K562 (cell line): ENCODE results near the gene ZNF692. TPM values are rescaled to one million over a fixed set of nuclear protein-coding genes. Genes with fewer than 3 reads are reported as not detected.

ENCODE experiments used
- EZH2 ChIP-seq: IDR thresholded peaks from 2 replicates; pipeline ENCODE4 v1.6.1; 2012; ENCODE audit warnings: low read depth, mild to moderate bottlenecking, inconsistent platforms, low read length, borderline replicate concordance
- GTF2F1 ChIP-seq: IDR thresholded peaks from 2 replicates; pipeline ENCODE4 v1.6.1; 2011; ENCODE audit warnings: low read depth, low read length, improper control_type of control experiment
- KDM5B ChIP-seq: fragments of 200-600 bp; sonication (generic); IDR thresholded peaks from 2 replicates; pipeline ENCODE4 v1.6.1; 2012; ENCODE audit warnings: low read depth, mild to moderate bottlenecking, moderate library complexity, low read length, control low read depth, inconsistent platforms; ENCODE audit not compliant: insufficient replicate concordance
- KLF13 ChIP-seq: fragments of 450-650 bp; IDR thresholded peaks from 2 replicates; pipeline ENCODE4 v1.6.1; 2016; ENCODE audit warnings: missing genetic modification characterization, low read depth, mild to moderate bottlenecking, missing compliant biosample characterization, moderate library complexity, borderline replicate concordance
- LEF1 ChIP-seq: fragments of 450-650 bp; IDR thresholded peaks from 2 replicates; pipeline ENCODE4 v1.6.1; 2016; ENCODE audit warnings: mild to moderate bottlenecking
- MCM3 ChIP-seq: fragments of 450-650 bp; IDR thresholded peaks from 2 replicates; pipeline ENCODE4 v1.6.1; 2016
- MEF2D ChIP-seq: conservative IDR thresholded peaks from 2 replicates; pipeline ENCODE4 v1.6.1; 2016; ENCODE audit warnings: low read depth, missing genetic modification characterization, missing compliant biosample characterization
- POLR2AphosphoS5 ChIP-seq: IDR thresholded peaks from 2 replicates; pipeline ENCODE4 v1.6.1; 2011; ENCODE audit warnings: mild to moderate bottlenecking, low read depth, low read length, moderate library complexity; ENCODE audit not compliant: control insufficient read depth, insufficient read depth
- SMAD1 ChIP-seq: fragments of 150-350 bp; IDR thresholded peaks from 2 replicates; pipeline ENCODE4 v1.6.1; 2014; ENCODE audit warnings: low read length, low read depth; ENCODE audit not compliant: partially characterized antibody
- SMAD3 ChIP-seq: fragments of 450-650 bp; formaldehyde crosslinking; conservative IDR thresholded peaks from 2 replicates; pipeline ENCODE4 v1.4.0; 2020; ENCODE audit warnings: mild to moderate bottlenecking
- SMC3 ChIP-seq: conservative IDR thresholded peaks from 2 replicates; pipeline ENCODE4 v1.6.1; 2011; ENCODE audit warnings: low read depth, low read length, improper control_type of control experiment; ENCODE audit not compliant: insufficient read depth
- SP1 ChIP-seq: sonication (generic); formaldehyde crosslinking; IDR thresholded peaks from 2 replicates; pipeline ENCODE4 v1.8.1; 2022; ENCODE audit warnings: mild to moderate bottlenecking, missing genetic modification reagents
- TAF15 ChIP-seq: fragments of 200-400 bp; formaldehyde crosslinking; IDR thresholded peaks from 2 replicates; pipeline ENCODE4 v1.6.1; 2017; ENCODE audit warnings: mild to moderate bottlenecking, low read depth, low read length, moderate library complexity
- XRCC4 ChIP-seq: IDR thresholded peaks from one replicate; pipeline ENCODE4 v1.6.1; 2011; ENCODE audit not compliant: insufficient read depth, insufficient read length; ENCODE audit errors: extremely low read depth
- ZBTB8A ChIP-seq: fragments of 450-650 bp; IDR thresholded peaks from 2 replicates; pipeline ENCODE4 v1.6.1; 2018; ENCODE audit warnings: mild to moderate bottlenecking, moderate library complexity; ENCODE audit not compliant: partially characterized antibody
- ZKSCAN1 ChIP-seq: fragments of 150-350 bp; IDR thresholded peaks from 2 replicates; pipeline ENCODE4 v1.6.1; 2016; ENCODE audit warnings: low read depth, low read length
- ZNF134 ChIP-seq: fragments of 250-450 bp; sonication (Bioruptor Pico); conservative IDR thresholded peaks from 2 replicates; pipeline ENCODE4 v1.4.0; 2020
- ZNF140 ChIP-seq: fragments of 250-450 bp; sonication (Bioruptor Pico); IDR thresholded peaks from 2 replicates; pipeline ENCODE4 v1.8.0; 2021; ENCODE audit warnings: moderate library complexity, mild to moderate bottlenecking, inconsistent platforms
- polyA plus RNA-seq, 8 experiments: library from polyadenylated mRNA; depleted of rRNA in 4 of 8; stranded (reverse) in 5 of 8; unstranded in 3 of 8; fragments of >200 nt; fragmentation: Nextera tagmentation in 2 of 8; fragmentation: Illumina TruSeq in 1 of 8; extraction: Ambion mirVana in 2 of 8; extraction: Trizol in 1 of 8; gene quantifications; 2 replicates each; pipeline versions ENCODE4 v1.2.1 to v1.2.3, GENCODE V29; 2011 to 2014; ENCODE audit warnings: inconsistent platforms in 1 of 8, missing spikeins in 1 of 8
- total RNA-seq, 7 experiments: library from RNA; depleted of rRNA in 6 of 7; stranded (reverse); fragments of >200 nt in 6 of 7; fragmentation: Illumina TruSeq in 2 of 7; extraction: Trizol in 2 of 7; gene quantifications; 2 replicates each; pipeline versions ENCODE4 v1.2.1 to v1.2.3, GENCODE V29; 2011 to 2021; ENCODE audit warnings: low replicate concordance in 1 of 7
- TF ChIP-seq, protein P1 (sequence below): fragments of 450-650 bp; IDR thresholded peaks from 2 replicates; pipeline ENCODE4 v1.6.1; 2016; ENCODE audit warnings: borderline replicate concordance
- TF ChIP-seq, protein P2 (sequence below): IDR thresholded peaks from 2 replicates; pipeline ENCODE4 v1.6.1; 2016; ENCODE audit warnings: missing genetic modification characterization, missing compliant biosample characterization
- TF ChIP-seq, protein P3 (sequence below): sonication (generic); formaldehyde crosslinking; IDR thresholded peaks from 2 replicates; pipeline ENCODE4 v1.8.1; 2023; ENCODE audit warnings: mild to moderate bottlenecking, missing genetic modification reagents

The ZNF692 gene
- total and polyA plus RNA-seq, 9 of the 15 experiments (the other 6 are each of a cell fraction or from before 2014, with no cell fraction given) = 8.4 to 143 (median 55.9) TPM

DNA sequence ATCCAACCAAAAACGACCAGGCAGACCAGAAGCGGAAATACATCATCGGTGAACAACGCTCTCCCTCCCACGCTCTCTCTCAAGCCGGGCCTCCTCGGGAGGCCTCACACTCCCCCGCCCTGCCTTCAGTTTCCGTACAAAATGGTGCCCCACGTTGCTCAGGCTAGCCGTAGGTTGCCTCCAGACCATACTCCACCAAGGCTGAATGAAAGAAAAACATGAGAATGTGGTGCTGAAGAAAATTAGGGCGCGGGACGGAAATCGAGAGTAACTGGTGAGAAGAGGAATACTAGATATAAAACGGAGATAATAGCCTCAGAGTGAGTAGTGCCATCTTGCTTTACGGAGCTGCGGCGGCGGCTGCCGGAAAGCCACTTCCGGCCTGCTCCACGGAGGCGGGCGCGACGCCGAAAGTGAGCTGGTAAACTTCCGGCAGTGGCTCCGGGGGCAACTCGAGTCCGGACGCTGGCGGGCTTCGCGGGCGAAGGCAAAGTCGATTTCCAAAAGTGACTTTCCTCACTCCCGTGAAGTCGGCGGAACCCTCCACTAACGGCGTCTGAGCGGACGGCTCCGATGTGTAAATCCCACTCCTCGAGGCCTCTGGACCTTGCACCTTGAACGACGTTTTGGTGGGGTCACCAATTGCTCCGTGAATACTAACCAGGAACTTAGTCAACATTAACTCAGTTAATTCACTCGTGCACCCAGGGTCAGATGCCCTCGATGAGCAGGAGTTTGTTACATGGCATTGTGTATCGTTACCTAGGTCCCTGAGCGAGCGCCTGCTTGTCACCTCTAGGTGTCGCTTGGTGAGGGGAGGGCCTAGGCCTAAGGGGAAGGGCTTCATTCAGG lies 32.8 kb downstream of the ZNF692 start, which contains the start of gene SH3BP5L (continued):
- TF ChIP-seq ZNF134 (no peak), MCM3 (no peak), KDM5B (no peak), SMC3 (no peak; the same call in none of the 2 replicates), EZH2 (no peak), ZBTB8A (no peak), GTF2F1 (no peak), ZNF140 (no peak), SMAD3 (0 out of 2 replicates have a peak, but pooled peaks have one; percentile 67), SP1 (peak; percentile 80), POLR2AphosphoS5 (peak; percentile 72; the same call in 1 of the 2 replicates), MEF2D (peak; percentile 57; the same call in 1 of the 2 replicates), ZKSCAN1 (peak; percentile 82), SMAD1 (peak; percentile 53), LEF1 (peak; percentile 24; the same call in 1 of the 2 replicates), KLF13 (tag) (0 out of 2 replicates have a peak, but pooled peaks have one; percentile 29), XRCC4 (no peak), TAF15 (no peak)
- TF ChIP-seq, protein P1, sequence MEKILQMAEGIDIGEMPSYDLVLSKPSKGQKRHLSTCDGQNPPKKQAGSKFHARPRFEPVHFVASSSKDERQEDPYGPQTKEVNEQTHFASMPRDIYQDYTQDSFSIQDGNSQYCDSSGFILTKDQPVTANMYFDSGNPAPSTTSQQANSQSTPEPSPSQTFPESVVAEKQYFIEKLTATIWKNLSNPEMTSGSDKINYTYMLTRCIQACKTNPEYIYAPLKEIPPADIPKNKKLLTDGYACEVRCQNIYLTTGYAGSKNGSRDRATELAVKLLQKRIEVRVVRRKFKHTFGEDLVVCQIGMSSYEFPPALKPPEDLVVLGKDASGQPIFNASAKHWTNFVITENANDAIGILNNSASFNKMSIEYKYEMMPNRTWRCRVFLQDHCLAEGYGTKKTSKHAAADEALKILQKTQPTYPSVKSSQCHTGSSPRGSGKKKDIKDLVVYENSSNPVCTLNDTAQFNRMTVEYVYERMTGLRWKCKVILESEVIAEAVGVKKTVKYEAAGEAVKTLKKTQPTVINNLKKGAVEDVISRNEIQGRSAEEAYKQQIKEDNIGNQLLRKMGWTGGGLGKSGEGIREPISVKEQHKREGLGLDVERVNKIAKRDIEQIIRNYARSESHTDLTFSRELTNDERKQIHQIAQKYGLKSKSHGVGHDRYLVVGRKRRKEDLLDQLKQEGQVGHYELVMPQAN = peak; percentile 67; the same call in 1 of the 2 replicates
- TF ChIP-seq, protein P2, sequence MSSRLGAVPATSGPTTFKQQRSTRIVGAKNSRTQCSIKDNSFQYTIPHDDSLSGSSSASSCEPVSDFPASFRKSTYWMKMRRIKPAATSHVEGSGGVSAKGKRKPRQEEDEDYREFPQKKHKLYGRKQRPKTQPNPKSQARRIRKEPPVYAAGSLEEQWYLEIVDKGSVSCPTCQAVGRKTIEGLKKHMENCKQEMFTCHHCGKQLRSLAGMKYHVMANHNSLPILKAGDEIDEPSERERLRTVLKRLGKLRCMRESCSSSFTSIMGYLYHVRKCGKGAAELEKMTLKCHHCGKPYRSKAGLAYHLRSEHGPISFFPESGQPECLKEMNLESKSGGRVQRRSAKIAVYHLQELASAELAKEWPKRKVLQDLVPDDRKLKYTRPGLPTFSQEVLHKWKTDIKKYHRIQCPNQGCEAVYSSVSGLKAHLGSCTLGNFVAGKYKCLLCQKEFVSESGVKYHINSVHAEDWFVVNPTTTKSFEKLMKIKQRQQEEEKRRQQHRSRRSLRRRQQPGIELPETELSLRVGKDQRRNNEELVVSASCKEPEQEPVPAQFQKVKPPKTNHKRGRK (tag) = no peak
- TF ChIP-seq, protein P3, sequence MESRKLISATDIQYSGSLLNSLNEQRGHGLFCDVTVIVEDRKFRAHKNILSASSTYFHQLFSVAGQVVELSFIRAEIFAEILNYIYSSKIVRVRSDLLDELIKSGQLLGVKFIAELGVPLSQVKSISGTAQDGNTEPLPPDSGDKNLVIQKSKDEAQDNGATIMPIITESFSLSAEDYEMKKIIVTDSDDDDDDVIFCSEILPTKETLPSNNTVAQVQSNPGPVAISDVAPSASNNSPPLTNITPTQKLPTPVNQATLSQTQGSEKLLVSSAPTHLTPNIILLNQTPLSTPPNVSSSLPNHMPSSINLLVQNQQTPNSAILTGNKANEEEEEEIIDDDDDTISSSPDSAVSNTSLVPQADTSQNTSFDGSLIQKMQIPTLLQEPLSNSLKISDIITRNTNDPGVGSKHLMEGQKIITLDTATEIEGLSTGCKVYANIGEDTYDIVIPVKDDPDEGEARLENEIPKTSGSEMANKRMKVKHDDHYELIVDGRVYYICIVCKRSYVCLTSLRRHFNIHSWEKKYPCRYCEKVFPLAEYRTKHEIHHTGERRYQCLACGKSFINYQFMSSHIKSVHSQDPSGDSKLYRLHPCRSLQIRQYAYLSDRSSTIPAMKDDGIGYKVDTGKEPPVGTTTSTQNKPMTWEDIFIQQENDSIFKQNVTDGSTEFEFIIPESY (CRISPR knock-in tag) = peak; percentile 63; the same call in 1 of the 2 replicates
